ENCODE measurements around the gene NCKAP5. TPM values are rescaled to one million over a fixed set of nuclear protein-coding genes. Genes with fewer than 3 reads are reported as not detected.

The NCKAP5 gene
- total and polyA plus RNA-seq, 2 experiments from 2014 or later = 0.65 to 0.86 TPM

- Histone ChIP-seq H3K27ac (no peak overlapping the region), H3K4me1 (ENCODE audit: insufficient read depth) (no peaks in the 10 kb centered on the region), H3K9me3 (ENCODE audit: low read depth) (no peaks in the 10 kb centered on the region), H3K9me2 (ENCODE audit: insufficient read depth) (no peaks in the 10 kb centered on the region), H3K9ac (no peak overlapping the region), H4K20me1 (ENCODE audit: insufficient read depth) (no peaks in the 10 kb centered on the region; the same call in 1 of the 2 replicates), H3K27me3 (replicated peaks; ENCODE audit: insufficient read depth) (no peaks in the 10 kb centered on the region), H3K4me3 (no peak overlapping the region), H3K79me2 (ENCODE audit: insufficient read depth) (no peaks in the 10 kb centered on the region), H3F3A (ENCODE audit: insufficient read depth) (no peaks in the 10 kb centered on the region), H2AFZ (no peak overlapping the region), H3K36me3 (ENCODE audit: low read depth) (no peaks in the 10 kb centered on the region), H3K4me2 (ENCODE audit: unreplicated experiment) (no peak overlapping the region)
- DNase-seq = no peak
- in situ Hi-C loops (cut with MboI) = no loop called here
- whole genome bisulfite sequencing, 2 experiments (ENCODE audit: low coverage in 1 of 2, low lambda C conversion rate in 2 of 2, missing lambda C conversion rate in 2 of 2) = 74 to 75% methylated on average over 8 of the region's 8 CpGs
- TF ChIP-seq EZH2 (IDR thresholded peaks at IDR 0.05; ENCODE audit: insufficient read depth, poor library complexity, severe bottlenecking) (no peak), EZH2phosphoT487 (IDR thresholded peaks at IDR 0.05; ENCODE audit: insufficient read depth, low read depth) (no peak)
Measured at GRCh38 chr2:133513893-133514292, 54.4 kb downstream of the NCKAP5 start.

- Histone ChIP-seq H3K9me2 (ENCODE audit: insufficient read depth) (no peaks in the 10 kb centered on the region), H3K4me2 (ENCODE audit: unreplicated experiment) (no peak overlapping the region), H4K20me1 (ENCODE audit: insufficient read depth) (no peaks in the 10 kb centered on the region; the same call in 1 of the 2 replicates), H3K4me3 (no peak overlapping the region), H3K4me1 (ENCODE audit: insufficient read depth) (no peaks in the 10 kb centered on the region), H3K36me3 (ENCODE audit: low read depth) (no peaks in the 10 kb centered on the region), H3K9me3 (ENCODE audit: low read depth) (no peaks in the 10 kb centered on the region), H3K27me3 (replicated peaks; ENCODE audit: insufficient read depth) (no peaks in the 10 kb centered on the region), H2AFZ (no peak overlapping the region), H3K79me2 (ENCODE audit: insufficient read depth) (no peaks in the 10 kb centered on the region), H3K27ac (no peak overlapping the region), H3F3A (ENCODE audit: insufficient read depth) (no peaks in the 10 kb centered on the region), H3K9ac (no peak overlapping the region)
- DNase-seq = no peak
- in situ Hi-C loops (cut with MboI) = no loop called here
- 68 to 72% methylated on average over 4 of the region's 4 CpGs for WGBS, 2 experiments (ENCODE audit: low coverage in 1 of 2, low lambda C conversion rate in 2 of 2, missing lambda C conversion rate in 2 of 2)
- TF ChIP-seq EZH2 (IDR thresholded peaks at IDR 0.05; ENCODE audit: insufficient read depth, poor library complexity, severe bottlenecking) (no peak), EZH2phosphoT487 (IDR thresholded peaks at IDR 0.05; ENCODE audit: insufficient read depth, low read depth) (no peak)
Measured at GRCh38 chr2:133512121-133512520, 56.1 kb downstream of the NCKAP5 start.

- no peaks in the 10 kb centered on the region for H3K27me3 ChIP-seq (replicated peaks; ENCODE audit: insufficient read depth)
- no peaks in the 10 kb centered on the region for H3K9me3 ChIP-seq (ENCODE audit: low read depth)
- no peak for DNase-seq
- no peak overlapping the region for H3K4me2 ChIP-seq (ENCODE audit: unreplicated experiment)
- no peak overlapping the region for H3K4me3 ChIP-seq
- H4K20me1 ChIP-seq (ENCODE audit: insufficient read depth) = no peaks in the 10 kb centered on the region; the same call in 1 of the 2 replicates
- TF ChIP-seq EZH2phosphoT487 (IDR thresholded peaks at IDR 0.05; ENCODE audit: insufficient read depth, low read depth) (no peak), EZH2 (IDR thresholded peaks at IDR 0.05; ENCODE audit: insufficient read depth, poor library complexity, severe bottlenecking) (no peak)
- H3K79me2 ChIP-seq (ENCODE audit: insufficient read depth) = no peaks in the 10 kb centered on the region
- WGBS, 2 experiments (ENCODE audit: low coverage in 1 of 2, low lambda C conversion rate in 2 of 2, missing lambda C conversion rate in 2 of 2) = 0% methylated on average over 1 of the region's 1 CpG
- H2AFZ ChIP-seq = no peak overlapping the region
- no peaks in the 10 kb centered on the region for H3K9me2 ChIP-seq (ENCODE audit: insufficient read depth)
- in situ Hi-C loops (cut with MboI) = no loop called here
- H3K9ac ChIP-seq = no peak overlapping the region
- no peaks in the 10 kb centered on the region for H3K4me1 ChIP-seq (ENCODE audit: insufficient read depth)
- no peak overlapping the region for H3K27ac ChIP-seq
- no peaks in the 10 kb centered on the region for H3K36me3 ChIP-seq (ENCODE audit: low read depth)
- no peaks in the 10 kb centered on the region for H3F3A ChIP-seq (ENCODE audit: insufficient read depth)
Measured at GRCh38 chr2:133511679-133512078, 56.6 kb downstream of the NCKAP5 start.

GRCh38 chr2:133509777-133510176 is 58.5 kb downstream of the NCKAP5 start:
- Histone ChIP-seq H4K20me1 (ENCODE audit: insufficient read depth) (no peaks in the 10 kb centered on the region), H3K9me3 (ENCODE audit: low read depth) (no peaks in the 10 kb centered on the region), H3K79me2 (ENCODE audit: insufficient read depth) (no peaks in the 10 kb centered on the region), H3K9me2 (ENCODE audit: insufficient read depth) (no peaks in the 10 kb centered on the region), H3K4me1 (ENCODE audit: insufficient read depth) (no peaks in the 10 kb centered on the region), H3K4me3 (no peak overlapping the region), H3K27me3 (replicated peaks; ENCODE audit: insufficient read depth) (no peaks in the 10 kb centered on the region), H3F3A (ENCODE audit: insufficient read depth) (no peaks in the 10 kb centered on the region), H3K36me3 (ENCODE audit: low read depth) (no peaks in the 10 kb centered on the region), H3K27ac (no peak overlapping the region), H2AFZ (no peak overlapping the region), H3K9ac (no peak overlapping the region), H3K4me2 (ENCODE audit: unreplicated experiment) (no peak overlapping the region)
- 71 to 77% methylated on average over 6 of the region's 6 CpGs for WGBS, 2 experiments (ENCODE audit: low coverage in 1 of 2, low lambda C conversion rate in 2 of 2, missing lambda C conversion rate in 2 of 2)
- in situ Hi-C loops (cut with MboI) = no loop called here
- no peak for TF ChIP-seq EZH2 (IDR thresholded peaks at IDR 0.05; ENCODE audit: insufficient read depth, poor library complexity, severe bottlenecking)
- TF ChIP-seq EZH2phosphoT487 (IDR thresholded peaks at IDR 0.05; ENCODE audit: insufficient read depth, low read depth) = no peak
- DNase-seq = no peak

All from GM23248 (cell line).